Gastroesophageal sphincter (tissue), 4 donors: ENCODE results near the gene SIDT1. TPM values are rescaled to one million over a fixed set of nuclear protein-coding genes. Genes with fewer than 3 reads are reported as not detected.

Experiments
- ATAC-seq: fragments of 150-250 bp; one replicate; pipeline ENCODE4 v1.9.1; 2016; ENCODE audit warnings: mild to moderate bottlenecking, moderate library complexity
- H3K27ac ChIP-seq, 4 donors: fragments of 200-600 bp; sonication (generic) in 3 of 4; 1 replicate in 3 of 4; 2 replicates in 1 of 4; pipeline ENCODE4 v1.5.1; 2016 to 2019
- H3K27me3 ChIP-seq: fragments of 200-600 bp; sonication (generic); one replicate; pipeline ENCODE4 v1.5.1; 2019
- H3K36me3 ChIP-seq, 2 donors: fragments of 200-600 bp; sonication (generic); one replicate each; pipeline ENCODE4 v1.5.1; 2019; ENCODE audit warnings: control low read depth in 1 of 2
- H3K4me1 ChIP-seq, 3 donors: fragments of 200-600 bp; sonication (generic); 1 replicate in 2 of 3; 2 replicates in 1 of 3; pipeline ENCODE4 v1.5.1; 2016 to 2019; ENCODE audit warnings: control low read depth in 2 of 3
- H3K4me3 ChIP-seq, 2 donors: fragments of 200-600 bp; sonication (generic); one replicate each; pipeline ENCODE4 v1.5.1; 2019; ENCODE audit warnings: mild to moderate bottlenecking in 1 of 2, moderate library complexity in 1 of 2
- H3K9me3 ChIP-seq, 3 donors: fragments of 200-600 bp; sonication (generic); one replicate each; pipeline ENCODE4 v1.5.1; 2017 to 2019; ENCODE audit warnings: control low read depth in 2 of 3
- CTCF ChIP-seq, 4 experiments: fragments of 200-600 bp in 2 of 4; fragments of 450-650 bp in 2 of 4; sonication (generic) in 1 of 4; IDR thresholded peaks; one replicate each; pipeline ENCODE4 v1.5.1; 2017 to 2019; ENCODE audit warnings: antibody characterized with exemption in 4 of 4, mild to moderate bottlenecking in 2 of 4, moderate library complexity in 2 of 4
- EP300 ChIP-seq: sonication (generic); formaldehyde crosslinking; IDR thresholded peaks from one replicate; pipeline ENCODE4 v1.6.1; 2017; ENCODE audit warnings: antibody characterized with exemption, mild to moderate bottlenecking
- POLR2A ChIP-seq, 2 donors: fragments of 450-650 bp; IDR thresholded peaks; one replicate each; pipeline ENCODE4 v1.6.1; 2017; ENCODE audit warnings: antibody characterized with exemption in 2 of 2, mild to moderate bottlenecking in 2 of 2, moderate library complexity in 1 of 2
- POLR2AphosphoS5 ChIP-seq: sonication (generic); formaldehyde crosslinking; IDR thresholded peaks from one replicate; pipeline ENCODE4 v1.6.1; 2017; ENCODE audit warnings: antibody characterized with exemption
- WGBS, 2 donors: methylation state at CpG; one replicate each; pipeline ENCODE4 v1.1.5; 2018; ENCODE audit warnings: low coverage in 1 of 2; 5-methylcytosine and 5-hydroxymethylcytosine counted together
- total RNA-seq, 4 donors: library from RNA; depleted of rRNA; stranded (reverse); fragments of >200 nt; gene quantifications; one replicate each; pipeline ENCODE4 v1.1.0, GENCODE V29; 2016

The SIDT1 gene
- total RNA-seq, 4 donors from 2014 or later: 0.15 to 0.99 (median 0.86) TPM

DNA sequence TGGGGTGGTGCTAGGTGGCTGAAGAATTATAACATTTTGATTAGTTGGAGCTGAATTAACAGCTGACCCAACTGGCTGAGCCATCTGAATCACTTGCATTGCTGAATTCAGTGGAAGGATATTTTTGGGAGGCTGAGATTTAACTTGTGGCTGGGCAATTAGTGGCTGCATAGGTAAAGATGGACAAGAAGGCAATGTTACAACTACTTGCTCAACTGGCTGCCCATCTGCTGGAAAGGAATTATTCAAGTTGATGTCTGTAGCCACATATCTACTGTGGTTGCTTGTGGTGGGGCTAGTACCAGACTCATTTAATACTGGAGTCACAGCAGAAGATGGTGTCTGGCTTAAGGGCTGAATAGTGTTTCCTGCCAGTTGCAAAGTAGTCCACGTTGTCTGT lies 127.6 kb downstream of the SIDT1 start:
- TF ChIP-seq CTCF (IDR thresholded peaks at IDR 0.05): no peak
- TF ChIP-seq POLR2A (IDR thresholded peaks at IDR 0.05): no peak
- no peak for TF ChIP-seq EP300
- TF ChIP-seq POLR2AphosphoS5: no peak
- peaks cover 0 to 52% of the 10 kb centered on the region in 2 donors for H3K36me3 ChIP-seq
- H3K4me3 ChIP-seq: no peak overlapping the region
- no peaks in the 10 kb centered on the region for H3K27me3 ChIP-seq
- WGBS, 2 donors: 70% methylated on average over 1 of the region's 1 CpG; no CpG with 5 or more reads in 1 of the 2 donors
- no peak for ATAC-seq
- peak overlapping the region in 3 of 4 donors; percentile 64 to 70 (median 65) for H3K27ac ChIP-seq
- H3K9me3 ChIP-seq: no peaks in the 10 kb centered on the region
- peaks cover 0 to 43% (median 0%) of the 10 kb centered on the region in 3 donors for H3K4me1 ChIP-seq

- ATAC-seq: no peak
- Histone ChIP-seq H3K9me3 (no peaks in the 10 kb centered on the region), H3K27ac (peak overlapping the region; percentile 53 to 70 (median 64)), H3K27me3 (no peaks in the 10 kb centered on the region), H3K36me3 (peaks cover 0 to 57% of the 10 kb centered on the region in 2 donors), H3K4me3 (no peak overlapping the region), H3K4me1 (peaks cover 0 to 39% (median 0%) of the 10 kb centered on the region in 3 donors)
- WGBS, 2 donors: 72 to 100% methylated on average over 2 of the region's 2 CpGs
- TF ChIP-seq POLR2AphosphoS5 (no peak), CTCF (IDR thresholded peaks at IDR 0.05) (no peak), POLR2A (IDR thresholded peaks at IDR 0.05) (no peak), EP300 (no peak)
These were observed 128.1 kb downstream of the SIDT1 start for GRCh38 chr3:113660458-113660857.

GRCh38 chr3:113660896-113661295 lies 128.5 kb downstream of the SIDT1 start:
- Histone ChIP-seq H3K4me3 (no peak overlapping the region), H3K36me3 (peaks cover 0 to 58% of the 10 kb centered on the region in 2 donors), H3K27ac (peak overlapping the region; percentile 53 to 70 (median 64)), H3K27me3 (no peaks in the 10 kb centered on the region), H3K9me3 (no peaks in the 10 kb centered on the region), H3K4me1 (peaks cover 0 to 39% (median 0%) of the 10 kb centered on the region in 3 donors)
- ATAC-seq: peak; percentile 81
- TF ChIP-seq POLR2AphosphoS5 (peak; percentile 77), EP300 (no peak)
- 39 to 51% methylated on average over 3 to 4 of the region's 4 CpGs for WGBS, 2 donors

GRCh38 chr3:113662824-113663223 lies 130.5 kb downstream of the SIDT1 start:
- no peak for TF ChIP-seq EP300
- TF ChIP-seq POLR2A (IDR thresholded peaks at IDR 0.05): no peak
- no peak for TF ChIP-seq POLR2AphosphoS5
- TF ChIP-seq CTCF (IDR thresholded peaks at IDR 0.05): no peak
- H3K36me3 ChIP-seq: peaks cover 0 to 49% of the 10 kb centered on the region in 2 donors
- H3K27me3 ChIP-seq: no peaks in the 10 kb centered on the region
- H3K4me1 ChIP-seq: peaks cover 0 to 46% (median 0%) of the 10 kb centered on the region in 3 donors
- H3K27ac ChIP-seq: peak overlapping the region; percentile 5 to 65 (median 46)
- WGBS, 2 donors: 56% methylated on average over 1 of the region's 1 CpG; no CpG with 5 or more reads in 1 of the 2 donors
- no peaks in the 10 kb centered on the region for H3K9me3 ChIP-seq
- no peak for ATAC-seq
- no peak overlapping the region for H3K4me3 ChIP-seq

DNA sequence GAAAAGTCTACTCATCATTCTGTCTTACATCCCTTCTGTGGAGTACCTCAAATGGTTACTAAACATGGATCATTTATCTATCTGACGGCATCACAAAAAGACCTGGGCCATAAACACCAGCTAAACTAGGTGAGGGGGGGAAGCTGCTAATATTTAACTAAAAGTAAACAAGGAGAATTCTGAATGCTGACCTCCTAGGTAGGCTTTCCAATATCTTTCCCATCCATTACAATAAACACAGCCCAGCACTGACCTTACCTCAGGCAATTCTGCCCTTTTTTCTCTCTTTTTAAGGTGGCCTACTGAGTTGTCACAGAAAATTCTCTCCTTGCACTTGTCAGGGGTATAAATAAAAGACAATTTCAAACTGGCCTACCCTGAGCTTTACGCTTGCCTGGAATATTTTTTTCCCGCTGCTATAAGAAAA lies 131.0 kb downstream of the SIDT1 start:
- H3K9me3 ChIP-seq: no peaks in the 10 kb centered on the region
- peaks cover 0 to 51% (median 0%) of the 10 kb centered on the region in 3 donors for H3K4me1 ChIP-seq
- no peak for TF ChIP-seq EP300
- no peak for TF ChIP-seq CTCF (IDR thresholded peaks at IDR 0.05)
- no peak for TF ChIP-seq POLR2A (IDR thresholded peaks at IDR 0.05)
- TF ChIP-seq POLR2AphosphoS5: no peak
- peaks cover 0 to 44% of the 10 kb centered on the region in 2 donors for H3K36me3 ChIP-seq
- WGBS, 2 donors: 87 to 93% methylated on average over 3 of the region's 3 CpGs
- no peaks in the 10 kb centered on the region for H3K27me3 ChIP-seq
- ATAC-seq: no peak
- H3K4me3 ChIP-seq: no peak overlapping the region
- peak overlapping the region; percentile 5 to 65 (median 46) for H3K27ac ChIP-seq
